Lower lobe of right lung (tissue), 2 donors: Measurements from ENCODE around the gene ADPGK. TPM values are rescaled to one million over a fixed set of nuclear protein-coding genes. Genes with fewer than 3 reads are reported as not detected.

Source experiments
- ATAC-seq, 2 donors: fragments of 200-7000 bp; cut with Tn5 transposase; one replicate each; pipeline ENCODE4 v1.9.1; 2020 to 2022; ENCODE audit warnings: mild to moderate bottlenecking in 2 of 2, moderate library complexity in 2 of 2
- DNase-seq: peaks from one replicate; pipeline ENCODE4 v3.0.0-alpha.2; 2020
- H3K27ac ChIP-seq: fragments of 200-600 bp; one replicate; pipeline ENCODE4 v1.8.0; 2022
- H3K27me3 ChIP-seq: fragments of 200-600 bp; one replicate; pipeline ENCODE4 v1.8.0; 2022; ENCODE audit warnings: low read depth
- H3K36me3 ChIP-seq: fragments of 200-600 bp; one replicate; pipeline ENCODE4 v1.8.0; 2022; ENCODE audit warnings: mild to moderate bottlenecking
- H3K4me1 ChIP-seq: fragments of 200-600 bp; one replicate; pipeline ENCODE4 v1.8.0; 2022
- H3K4me3 ChIP-seq: fragments of 200-600 bp; one replicate; pipeline ENCODE4 v1.8.0; 2022; ENCODE audit warnings: mild to moderate bottlenecking
- H3K9me3 ChIP-seq: fragments of 200-600 bp; one replicate; pipeline ENCODE4 v1.8.0; 2022
- intact Hi-C: fragments of 100-400 bp; cut with DNase I; formaldehyde crosslinking; loops from one replicate; pipeline ENCODE4 v1.11.0; 2022
- total RNA-seq: library from RNA; stranded (reverse); fragmentation: NEBNext Ultra II Directional; extraction: Animal tissue kit (Norgen Biotek cat#: 25700); gene quantifications from one replicate; pipeline ENCODE4 v1.2.1, GENCODE V29; 2021
- TF ChIP-seq, protein P1 (sequence below): fragments of 200-600 bp; IDR thresholded peaks from one replicate; pipeline ENCODE4 v1.8.0; 2022; ENCODE audit warnings: antibody characterized with exemption, mild to moderate bottlenecking
- donor health status: DM: no; HTN: yes; CAD: no; lungs with severe emphysema.

The ADPGK gene
- total RNA-seq, 1 donor from 2014 or later: 87.1 TPM

DNA sequence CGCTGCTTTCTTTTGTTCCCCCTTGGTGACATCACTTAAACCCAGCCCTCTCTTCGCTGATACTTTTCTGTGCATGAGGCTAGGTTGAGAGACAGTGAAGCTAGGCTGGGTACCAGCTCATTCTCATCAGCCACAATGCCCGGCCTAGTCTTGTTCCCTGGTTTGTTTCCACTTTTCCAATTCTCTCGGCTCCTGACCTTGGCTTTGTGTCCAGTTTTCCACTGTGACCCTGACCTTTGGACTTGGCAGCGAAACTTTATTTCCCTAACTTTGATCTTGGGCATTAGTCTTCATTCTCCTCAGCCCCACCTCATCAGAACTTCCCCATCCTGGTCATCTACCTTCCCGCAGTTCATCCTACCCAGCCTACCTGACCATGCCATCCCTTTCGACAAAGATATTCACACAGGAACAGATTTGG lies 908 bp upstream of the ADPGK start:
- no peaks in the 10 kb centered on the region for H3K27me3 ChIP-seq
- DNase-seq (no peak), ATAC-seq (no peak)
- H3K36me3 ChIP-seq: peaks cover 14% of the 10 kb centered on the region
- intact Hi-C loops: no loop called here
- peak overlapping the region; percentile 99 for H3K27ac ChIP-seq
- H3K9me3 ChIP-seq: no peaks in the 10 kb centered on the region
- peaks cover 27% of the 10 kb centered on the region for H3K4me1 ChIP-seq
- peak overlapping the region; percentile 96 for H3K4me3 ChIP-seq
- TF ChIP-seq, protein P1, sequence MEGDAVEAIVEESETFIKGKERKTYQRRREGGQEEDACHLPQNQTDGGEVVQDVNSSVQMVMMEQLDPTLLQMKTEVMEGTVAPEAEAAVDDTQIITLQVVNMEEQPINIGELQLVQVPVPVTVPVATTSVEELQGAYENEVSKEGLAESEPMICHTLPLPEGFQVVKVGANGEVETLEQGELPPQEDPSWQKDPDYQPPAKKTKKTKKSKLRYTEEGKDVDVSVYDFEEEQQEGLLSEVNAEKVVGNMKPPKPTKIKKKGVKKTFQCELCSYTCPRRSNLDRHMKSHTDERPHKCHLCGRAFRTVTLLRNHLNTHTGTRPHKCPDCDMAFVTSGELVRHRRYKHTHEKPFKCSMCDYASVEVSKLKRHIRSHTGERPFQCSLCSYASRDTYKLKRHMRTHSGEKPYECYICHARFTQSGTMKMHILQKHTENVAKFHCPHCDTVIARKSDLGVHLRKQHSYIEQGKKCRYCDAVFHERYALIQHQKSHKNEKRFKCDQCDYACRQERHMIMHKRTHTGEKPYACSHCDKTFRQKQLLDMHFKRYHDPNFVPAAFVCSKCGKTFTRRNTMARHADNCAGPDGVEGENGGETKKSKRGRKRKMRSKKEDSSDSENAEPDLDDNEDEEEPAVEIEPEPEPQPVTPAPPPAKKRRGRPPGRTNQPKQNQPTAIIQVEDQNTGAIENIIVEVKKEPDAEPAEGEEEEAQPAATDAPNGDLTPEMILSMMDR: no peak

- peak overlapping the region; percentile 99 for H3K27ac ChIP-seq
- intact Hi-C loops: no loop called here
These were observed 436 bp downstream of the ADPGK start for GRCh38 chr15:72783004-72783639.

DNA sequence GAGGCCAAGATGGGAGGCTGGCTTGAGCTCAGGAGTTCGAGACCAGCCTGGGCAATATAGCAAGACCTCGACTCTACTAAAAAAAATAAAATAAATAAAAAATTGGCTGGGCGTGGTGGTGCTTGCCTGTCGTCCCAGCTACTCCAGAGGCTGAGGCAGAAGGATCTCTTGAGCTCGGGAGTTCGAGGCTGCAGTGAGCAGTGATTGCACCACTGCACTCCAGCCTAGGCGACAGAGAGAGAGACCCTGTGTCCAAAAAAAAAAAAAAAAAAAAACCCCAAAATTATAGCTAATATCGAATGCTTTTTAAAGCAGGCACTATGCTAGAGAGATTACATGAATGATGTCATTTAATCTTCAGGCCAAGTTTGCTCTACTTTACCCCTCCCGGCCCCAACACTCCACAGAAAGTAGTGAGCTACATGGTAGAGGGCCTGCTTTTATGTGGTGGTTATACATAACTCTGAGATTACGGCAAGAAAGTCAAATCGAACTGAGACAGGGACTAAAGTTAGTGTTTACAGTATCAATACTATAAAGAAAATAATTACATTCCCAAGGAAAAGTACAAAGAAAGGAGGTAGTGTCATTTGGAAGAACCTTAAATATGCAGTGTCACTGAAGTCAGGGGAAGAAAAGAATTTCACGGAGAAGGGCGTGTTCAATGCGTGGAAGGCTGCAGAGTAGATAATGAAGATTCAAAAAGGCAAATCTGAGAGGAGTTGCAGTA lies 1.1 kb downstream of the ADPGK start:
- peaks cover 28% of the 10 kb centered on the region for H3K36me3 ChIP-seq
- intact Hi-C loops: no loop called here
- H3K27me3 ChIP-seq: no peaks in the 10 kb centered on the region
- no peaks in the 10 kb centered on the region for H3K9me3 ChIP-seq
- TF ChIP-seq, protein P1: no peak
- H3K4me3 ChIP-seq: peak overlapping the region; percentile 96
- DNase-seq (no peak), ATAC-seq (no peak)
- H3K27ac ChIP-seq: peak overlapping the region; percentile 99
- peaks cover 27% of the 10 kb centered on the region for H3K4me1 ChIP-seq

More at GRCh38 chr15:72783004-72783639, 436 bp downstream of the ADPGK start:
- TF ChIP-seq, protein P1: peak; percentile 10
- Histone ChIP-seq H3K9me3 (no peaks in the 10 kb centered on the region), H3K4me3 (peak overlapping the region; percentile 96), H3K27me3 (no peaks in the 10 kb centered on the region), H3K4me1 (peaks cover 27% of the 10 kb centered on the region), H3K36me3 (peaks cover 23% of the 10 kb centered on the region)
- ATAC-seq (peak; percentile 66 to 69), DNase-seq (peak; percentile 71)

- Histone ChIP-seq H3K9me3 (no peaks in the 10 kb centered on the region), H3K4me3 (peak overlapping the region; percentile 96), H3K27ac (peak overlapping the region; percentile 99), H3K27me3 (no peaks in the 10 kb centered on the region), H3K36me3 (peaks cover 35% of the 10 kb centered on the region), H3K4me1 (peaks cover 27% of the 10 kb centered on the region)
- DNase-seq (no peak), ATAC-seq (no peak)
- intact Hi-C loops: no loop called here
- TF ChIP-seq, protein P1: no peak
These were observed 1.9 kb downstream of the ADPGK start for GRCh38 chr15:72781631-72782030.

DNA sequence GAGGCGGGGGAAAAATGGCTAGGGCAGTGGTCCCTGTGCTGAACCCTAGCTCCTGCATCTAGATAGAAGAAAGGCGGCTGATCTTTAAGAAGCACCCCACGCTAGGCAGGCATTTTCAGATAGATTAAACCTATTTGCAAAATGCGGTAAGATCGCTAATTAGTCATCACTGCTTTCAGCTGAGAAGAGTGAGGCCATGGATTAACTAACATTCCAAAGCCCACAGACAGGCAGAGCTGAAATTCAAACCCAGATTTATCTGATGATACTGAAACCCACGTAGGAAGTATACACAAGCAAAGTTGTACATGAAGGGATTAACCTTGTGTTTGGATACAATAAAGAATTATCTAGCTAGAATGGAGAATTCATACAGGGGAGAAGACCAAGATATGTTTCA lies 4.8 kb downstream of the ADPGK start:
- Histone ChIP-seq H3K36me3 (peaks cover 46% of the 10 kb centered on the region), H3K4me3 (no peak overlapping the region), H3K27ac (no peak overlapping the region), H3K27me3 (no peaks in the 10 kb centered on the region), H3K9me3 (no peaks in the 10 kb centered on the region), H3K4me1 (peaks cover 19% of the 10 kb centered on the region)
- ATAC-seq (no peak), DNase-seq (no peak)
- TF ChIP-seq, protein P1: no peak
- intact Hi-C loops: no loop called here
